Body of pancreas (tissue), 4 donors: ENCODE results near the gene CPLANE2. TPM values are rescaled to one million over a fixed set of nuclear protein-coding genes. Genes with fewer than 3 reads are reported as not detected.

ENCODE experiments used
- ATAC-seq: fragments of 150-250 bp; one replicate; pipeline ENCODE4 v1.9.1; 2016
- DNase-seq, 4 donors: peaks; one replicate each; pipeline ENCODE4 v3.0.0-alpha.2; 2019
- H3K27ac ChIP-seq, 4 donors: fragments of 200-600 bp; sonication (generic); 1 replicate in 3 of 4; 2 replicates in 1 of 4; pipeline versions ENCODE4 v1.5.1 to v1.6.1; 2016 to 2019; ENCODE audit warnings: mild to moderate bottlenecking in 1 of 4, mixed read lengths in 1 of 4, moderate library complexity in 1 of 4
- H3K27me3 ChIP-seq, 2 donors: fragments of 200-600 bp; sonication (generic); one replicate each; pipeline ENCODE4 v1.6.0; 2016; ENCODE audit warnings: mild to moderate bottlenecking in 1 of 2
- H3K36me3 ChIP-seq, 2 donors: fragments of 200-600 bp; sonication (generic); replicated peaks in 1 of 2; 2 replicates each; pipeline ENCODE4 v1.5.1; 2016; ENCODE audit warnings: low read depth in 2 of 2; ENCODE audit not compliant: insufficient read depth in 1 of 2
- H3K4me1 ChIP-seq: fragments of 200-600 bp; sonication (generic); one replicate; pipeline ENCODE4 v1.6.0; 2016
- H3K4me3 ChIP-seq, 2 donors: fragments of 200-600 bp; sonication (generic); 1 replicate in 1 of 2; 2 replicates in 1 of 2; pipeline ENCODE4 v1.5.1; 2016 to 2019
- H3K9me3 ChIP-seq, 3 donors: fragments of 200-600 bp; sonication (generic); 1 replicate in 2 of 3; 2 replicates in 1 of 3; pipeline ENCODE4 v1.5.1; 2016
- CTCF ChIP-seq, 7 experiments: fragments of 450-650 bp in 4 of 7; fragments of 200-600 bp in 3 of 7; sonication (generic) in 3 of 7; IDR thresholded peaks; one replicate each; pipeline ENCODE4 v1.5.1; 2016 to 2019; ENCODE audit warnings: antibody characterized with exemption in 7 of 7
- POLR2A ChIP-seq, 3 donors: fragments of 450-650 bp; IDR thresholded peaks; one replicate each; pipeline ENCODE4 v1.6.1; 2016; ENCODE audit warnings: antibody characterized with exemption in 3 of 3, mild to moderate bottlenecking in 2 of 3
- WGBS, 2 donors: methylation state at CpG; one replicate each; pipeline ENCODE4 v1.1.5; 2017; 5-methylcytosine and 5-hydroxymethylcytosine counted together
- intact Hi-C: fragments of 100-400 bp; cut with DNase I; formaldehyde crosslinking; loops from one replicate; pipeline ENCODE4 v1.15.1; 2023
- total RNA-seq, 2 donors: library from RNA; depleted of rRNA; stranded (reverse); fragments of >200 nt; gene quantifications; one replicate each; pipeline ENCODE4 v1.1.0, GENCODE V29; 2016

CPLANE2 gene
- total RNA-seq, 2 donors from 2014 or later, result 3.6 TPM

GRCh38 chr1:16235347-16235746 lies 1.6 kb downstream of the CPLANE2 start:
- Histone ChIP-seq H3K9me3 (no peaks in the 10 kb centered on the region), H3K4me1 (peaks cover 20% of the 10 kb centered on the region), H3K27ac (no peak overlapping the region), H3K4me3 (no peak overlapping the region), H3K27me3 (no peaks in the 10 kb centered on the region), H3K36me3 (no peaks in the 10 kb centered on the region)
- 76 to 82% methylated on average over 2 of the region's 2 CpGs for WGBS, 2 donors
- intact Hi-C loops, result no loop called here
- TF ChIP-seq POLR2A (IDR thresholded peaks at IDR 0.05), result no peak
- no peak for TF ChIP-seq CTCF (IDR thresholded peaks at IDR 0.05)
- DNase-seq (no peak), ATAC-seq (no peak)

GRCh38 chr1:16233431-16233830 lies 3.6 kb downstream of the CPLANE2 start:
- intact Hi-C loops, result no loop called here
- no peaks in the 10 kb centered on the region for H3K9me3 ChIP-seq
- no peak for TF ChIP-seq CTCF (IDR thresholded peaks at IDR 0.05)
- TF ChIP-seq POLR2A (IDR thresholded peaks at IDR 0.05), result no peak
- H3K4me3 ChIP-seq, result no peak overlapping the region
- DNase-seq (no peak), ATAC-seq (no peak)
- H3K27ac ChIP-seq, result no peak overlapping the region
- no peaks in the 10 kb centered on the region for H3K36me3 ChIP-seq
- H3K27me3 ChIP-seq, result no peaks in the 10 kb centered on the region
- peaks cover 20% of the 10 kb centered on the region for H3K4me1 ChIP-seq
- WGBS, 2 donors, result 89 to 96% methylated on average over 3 to 8 of the region's 8 CpGs

- H3K9me3 ChIP-seq, result no peaks in the 10 kb centered on the region
- H3K27ac ChIP-seq, result no peak overlapping the region
- peaks cover 14% of the 10 kb centered on the region for H3K4me1 ChIP-seq
- H3K36me3 ChIP-seq, result no peaks in the 10 kb centered on the region
- no peaks in the 10 kb centered on the region for H3K27me3 ChIP-seq
- no peak for TF ChIP-seq CTCF (IDR thresholded peaks at IDR 0.05)
- no peak for TF ChIP-seq POLR2A (IDR thresholded peaks at IDR 0.05)
- ATAC-seq (no peak), DNase-seq (no peak)
- intact Hi-C loops, result no loop called here
- WGBS, 2 donors, result 97% methylated on average over 5 of the region's 5 CpGs
- no peak overlapping the region for H3K4me3 ChIP-seq
These were observed 4.7 kb downstream of the CPLANE2 start for GRCh38 chr1:16232316-16232710.

GRCh38 chr1:16231331-16232315 lies 5.4 kb downstream of the CPLANE2 start:
- Histone ChIP-seq H3K36me3 (no peaks in the 10 kb centered on the region), H3K4me3 (no peak overlapping the region), H3K4me1 (peaks cover 18% of the 10 kb centered on the region), H3K27me3 (no peaks in the 10 kb centered on the region), H3K9me3 (no peaks in the 10 kb centered on the region), H3K27ac (no peak overlapping the region)
- intact Hi-C loops, result no loop called here
- WGBS, 2 donors, result 89 to 90% methylated on average over 6 to 34 of the region's 35 CpGs
- DNase-seq, result peak in 1 of 4 donors; percentile 83
- ATAC-seq, result no peak
- TF ChIP-seq POLR2A (IDR thresholded peaks at IDR 0.05) (no peak), CTCF (IDR thresholded peaks at IDR 0.05) (no peak)
